GM12801 (cell line): ENCODE measurements around the gene MT1X.

Experiments
- TF ChIP-seq, protein P1 (sequence below): IDR thresholded peaks from one replicate; pipeline ENCODE4 v1.5.1; 2011; ENCODE audit warnings: control low read depth; ENCODE audit not compliant: insufficient read length; ENCODE audit errors: extremely low read depth

The MT1X gene

GRCh38 chr16:56669840-56670619 is 12.2 kb upstream of the MT1X start:
- TF ChIP-seq, protein P1, sequence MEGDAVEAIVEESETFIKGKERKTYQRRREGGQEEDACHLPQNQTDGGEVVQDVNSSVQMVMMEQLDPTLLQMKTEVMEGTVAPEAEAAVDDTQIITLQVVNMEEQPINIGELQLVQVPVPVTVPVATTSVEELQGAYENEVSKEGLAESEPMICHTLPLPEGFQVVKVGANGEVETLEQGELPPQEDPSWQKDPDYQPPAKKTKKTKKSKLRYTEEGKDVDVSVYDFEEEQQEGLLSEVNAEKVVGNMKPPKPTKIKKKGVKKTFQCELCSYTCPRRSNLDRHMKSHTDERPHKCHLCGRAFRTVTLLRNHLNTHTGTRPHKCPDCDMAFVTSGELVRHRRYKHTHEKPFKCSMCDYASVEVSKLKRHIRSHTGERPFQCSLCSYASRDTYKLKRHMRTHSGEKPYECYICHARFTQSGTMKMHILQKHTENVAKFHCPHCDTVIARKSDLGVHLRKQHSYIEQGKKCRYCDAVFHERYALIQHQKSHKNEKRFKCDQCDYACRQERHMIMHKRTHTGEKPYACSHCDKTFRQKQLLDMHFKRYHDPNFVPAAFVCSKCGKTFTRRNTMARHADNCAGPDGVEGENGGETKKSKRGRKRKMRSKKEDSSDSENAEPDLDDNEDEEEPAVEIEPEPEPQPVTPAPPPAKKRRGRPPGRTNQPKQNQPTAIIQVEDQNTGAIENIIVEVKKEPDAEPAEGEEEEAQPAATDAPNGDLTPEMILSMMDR = no peak

DNA sequence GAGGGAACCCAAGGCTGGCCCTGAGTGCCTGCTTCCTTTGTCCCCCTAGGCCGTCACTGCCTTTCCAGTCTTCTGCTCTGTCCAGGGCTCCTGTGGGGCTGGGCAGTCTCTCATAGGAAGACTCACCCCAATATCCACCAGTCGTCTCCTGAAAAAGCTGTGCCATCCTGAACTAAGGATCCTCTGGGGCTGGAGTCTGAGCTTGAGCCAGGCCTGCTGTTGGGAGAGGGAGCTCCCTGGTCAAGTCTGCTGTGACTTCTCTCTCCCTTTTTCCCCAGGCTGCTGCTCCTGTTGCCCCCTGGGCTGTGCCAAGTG is 11.7 kb upstream of the MT1X start:
- TF ChIP-seq, protein P1 = no peak

DNA sequence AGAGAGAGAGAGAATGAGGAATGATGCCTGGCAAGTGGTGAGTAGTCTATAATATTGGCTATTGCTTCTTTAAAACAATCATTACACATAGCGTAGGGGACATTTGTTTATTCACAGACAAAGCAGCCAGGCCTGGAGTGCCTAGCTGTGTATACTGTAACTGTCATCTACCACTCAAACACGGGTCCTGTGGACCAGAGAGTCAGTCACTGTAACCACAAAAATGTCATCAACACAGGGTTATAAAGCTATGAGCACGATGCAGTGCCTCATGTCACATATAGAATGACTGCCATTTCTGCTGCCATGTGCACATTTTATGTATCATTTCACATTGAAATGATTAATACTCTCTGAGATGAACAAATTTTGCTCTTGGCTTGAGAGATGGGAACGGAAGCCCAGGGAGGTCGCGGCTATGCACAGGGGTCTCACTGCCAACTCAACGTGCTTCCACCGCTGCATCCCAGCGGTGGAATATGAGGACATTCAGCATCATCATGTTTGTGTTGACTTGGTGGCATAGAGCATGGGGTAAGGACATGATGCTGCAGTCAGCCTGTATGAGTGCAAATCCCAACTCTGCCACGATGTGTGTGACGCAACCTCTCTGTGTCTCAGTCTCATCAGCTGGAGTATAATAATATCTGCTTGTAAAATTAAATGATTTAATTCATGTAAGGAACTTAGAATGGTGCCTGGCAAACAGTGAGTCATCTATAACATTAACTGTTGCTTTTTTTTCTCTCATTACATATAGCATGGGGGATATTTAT is 9.3 kb upstream of the MT1X start:
- TF ChIP-seq, protein P1 = no peak

DNA sequence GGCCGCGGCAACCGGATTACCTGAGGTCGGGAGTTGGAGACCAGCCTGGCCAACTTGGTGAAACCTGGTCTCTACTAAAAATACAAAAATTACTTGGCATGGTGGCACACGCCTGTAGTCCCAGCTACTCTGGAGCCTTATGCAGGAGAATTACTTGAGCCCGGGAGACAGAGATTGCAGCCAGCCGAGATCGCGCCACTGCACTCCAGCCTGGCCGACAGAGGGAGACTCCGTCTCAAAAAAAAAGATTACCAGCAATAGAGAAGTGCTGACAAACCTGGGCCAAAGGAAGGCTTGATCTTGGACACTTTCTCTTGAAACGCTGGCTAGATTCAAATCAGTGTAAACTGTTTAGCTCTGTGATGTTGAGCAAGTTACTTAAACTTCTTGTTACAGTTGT is 8.3 kb upstream of the MT1X start:
- TF ChIP-seq, protein P1 = no peak

- TF ChIP-seq, protein P1 = no peak
Observed at GRCh38 chr16:56675685-56676210, 6.5 kb upstream of the MT1X start.

DNA sequence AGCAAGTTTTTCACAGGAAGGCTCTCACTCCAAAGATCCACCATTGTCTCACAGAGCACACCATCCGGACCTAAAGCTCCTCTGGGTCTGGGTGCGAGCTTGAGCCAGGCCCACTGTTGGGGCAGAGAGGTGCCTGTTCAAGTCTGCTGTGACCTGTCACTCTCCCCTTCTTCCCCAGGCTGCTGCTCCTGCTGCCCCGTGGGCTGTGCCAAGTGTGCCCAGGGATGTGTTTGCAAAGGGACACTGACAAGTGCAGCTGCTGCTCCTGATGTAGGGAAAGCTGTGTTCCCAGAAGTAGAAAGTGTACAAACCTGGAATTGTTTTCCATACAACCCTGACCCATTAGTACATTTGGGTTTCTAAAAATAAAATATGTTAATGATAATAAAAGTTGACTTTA is 4.8 kb upstream of the MT1X start:
- TF ChIP-seq, protein P1 = no peak

GRCh38 chr16:56679078-56679730 is 3.1 kb upstream of the MT1X start:
- TF ChIP-seq, protein P1 = no peak
